Measurements from ENCODE around the gene WDR43. TPM values are rescaled to one million over a fixed set of nuclear protein-coding genes. Genes with fewer than 3 reads are reported as not detected.

Gene WDR43
- total and polyA plus RNA-seq, 8 donors = 9.7 to 73.2 (median 18.6) TPM

DNA sequence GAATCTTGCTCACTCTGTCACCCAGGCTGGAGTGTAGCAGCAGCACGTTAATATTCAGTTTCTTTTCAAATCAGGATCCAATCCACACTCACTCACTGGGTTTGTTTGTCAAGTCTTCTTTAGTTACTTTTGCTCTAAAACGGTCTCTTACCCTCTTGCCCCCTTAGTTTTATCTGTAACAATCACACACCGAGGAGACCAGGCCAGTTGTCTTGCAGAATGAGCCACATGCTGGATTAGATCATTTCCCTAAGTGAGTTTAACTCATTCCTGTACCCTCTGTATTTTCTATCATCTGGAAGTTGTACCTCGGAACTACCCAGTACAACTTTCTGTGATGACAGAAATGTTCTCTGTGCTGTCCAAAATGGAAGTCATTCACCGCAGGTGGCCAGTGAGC is 65.9 kb downstream of the WDR43 start:
- 37 to 54% (median 44%) methylated on average over 5 of the region's 5 CpGs for WGBS, 5 donors
- Histone ChIP-seq H3K27me3 (no peaks in the 10 kb centered on the region), H3K27ac (no peak overlapping the region), H3K9me3 (no peaks in the 10 kb centered on the region), H3K36me3 (no peaks in the 10 kb centered on the region), H3K4me3 (no peak overlapping the region), H3K4me1 (peaks cover 0 to 14% (median 7%) of the 10 kb centered on the region in 4 donors)
- intact Hi-C loops (cut with DNase I; ENCODE audit: low total_unique reads) = no loop called here
- TF ChIP-seq, protein P1, sequence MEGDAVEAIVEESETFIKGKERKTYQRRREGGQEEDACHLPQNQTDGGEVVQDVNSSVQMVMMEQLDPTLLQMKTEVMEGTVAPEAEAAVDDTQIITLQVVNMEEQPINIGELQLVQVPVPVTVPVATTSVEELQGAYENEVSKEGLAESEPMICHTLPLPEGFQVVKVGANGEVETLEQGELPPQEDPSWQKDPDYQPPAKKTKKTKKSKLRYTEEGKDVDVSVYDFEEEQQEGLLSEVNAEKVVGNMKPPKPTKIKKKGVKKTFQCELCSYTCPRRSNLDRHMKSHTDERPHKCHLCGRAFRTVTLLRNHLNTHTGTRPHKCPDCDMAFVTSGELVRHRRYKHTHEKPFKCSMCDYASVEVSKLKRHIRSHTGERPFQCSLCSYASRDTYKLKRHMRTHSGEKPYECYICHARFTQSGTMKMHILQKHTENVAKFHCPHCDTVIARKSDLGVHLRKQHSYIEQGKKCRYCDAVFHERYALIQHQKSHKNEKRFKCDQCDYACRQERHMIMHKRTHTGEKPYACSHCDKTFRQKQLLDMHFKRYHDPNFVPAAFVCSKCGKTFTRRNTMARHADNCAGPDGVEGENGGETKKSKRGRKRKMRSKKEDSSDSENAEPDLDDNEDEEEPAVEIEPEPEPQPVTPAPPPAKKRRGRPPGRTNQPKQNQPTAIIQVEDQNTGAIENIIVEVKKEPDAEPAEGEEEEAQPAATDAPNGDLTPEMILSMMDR (IDR thresholded peaks at IDR 0.05) = no peak
- TF ChIP-seq POLR2AphosphoS5 (IDR thresholded peaks at IDR 0.05) (no peak), EP300 (IDR thresholded peaks at IDR 0.05) (no peak), POLR2A (IDR thresholded peaks at IDR 0.05) (no peak)
- no peak for DNase-seq

DNA sequence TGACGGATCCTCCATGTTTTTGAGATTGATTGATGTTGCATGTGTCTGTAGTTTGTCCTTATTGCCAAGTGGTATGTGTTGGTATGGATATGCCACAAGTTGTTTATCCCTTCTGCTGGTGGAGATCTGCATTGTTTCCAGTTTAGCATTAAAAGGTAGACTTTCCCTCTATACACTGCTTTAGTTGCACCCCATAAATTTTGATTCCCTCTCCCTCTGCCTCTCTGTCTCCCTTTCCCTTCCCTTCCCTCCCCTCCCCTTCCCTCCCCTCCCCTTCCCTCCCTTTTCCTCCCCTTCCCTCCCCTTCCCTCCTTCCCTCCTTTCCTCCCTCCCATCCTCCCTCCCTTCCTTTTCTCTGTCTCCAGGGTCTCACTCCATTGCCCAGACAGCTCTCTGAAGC is 68.0 kb downstream of the WDR43 start:
- TF ChIP-seq, protein P1 (IDR thresholded peaks at IDR 0.05) = no peak
- no peak for TF ChIP-seq POLR2A (IDR thresholded peaks at IDR 0.05)
- no peak for TF ChIP-seq EP300 (IDR thresholded peaks at IDR 0.05)
- TF ChIP-seq POLR2AphosphoS5 (IDR thresholded peaks at IDR 0.05) = no peak
- intact Hi-C loops (cut with DNase I; ENCODE audit: low total_unique reads) = no loop called here
- 83 to 92% (median 88%) methylated on average over 1 of the region's 1 CpG for WGBS, 5 donors
- DNase-seq = no peak
- Histone ChIP-seq H3K27ac (no peak overlapping the region), H3K36me3 (no peaks in the 10 kb centered on the region), H3K4me1 (peaks cover 0 to 7% (median 3%) of the 10 kb centered on the region in 4 donors), H3K4me3 (no peak overlapping the region), H3K9me3 (no peaks in the 10 kb centered on the region), H3K27me3 (no peaks in the 10 kb centered on the region)

DNA sequence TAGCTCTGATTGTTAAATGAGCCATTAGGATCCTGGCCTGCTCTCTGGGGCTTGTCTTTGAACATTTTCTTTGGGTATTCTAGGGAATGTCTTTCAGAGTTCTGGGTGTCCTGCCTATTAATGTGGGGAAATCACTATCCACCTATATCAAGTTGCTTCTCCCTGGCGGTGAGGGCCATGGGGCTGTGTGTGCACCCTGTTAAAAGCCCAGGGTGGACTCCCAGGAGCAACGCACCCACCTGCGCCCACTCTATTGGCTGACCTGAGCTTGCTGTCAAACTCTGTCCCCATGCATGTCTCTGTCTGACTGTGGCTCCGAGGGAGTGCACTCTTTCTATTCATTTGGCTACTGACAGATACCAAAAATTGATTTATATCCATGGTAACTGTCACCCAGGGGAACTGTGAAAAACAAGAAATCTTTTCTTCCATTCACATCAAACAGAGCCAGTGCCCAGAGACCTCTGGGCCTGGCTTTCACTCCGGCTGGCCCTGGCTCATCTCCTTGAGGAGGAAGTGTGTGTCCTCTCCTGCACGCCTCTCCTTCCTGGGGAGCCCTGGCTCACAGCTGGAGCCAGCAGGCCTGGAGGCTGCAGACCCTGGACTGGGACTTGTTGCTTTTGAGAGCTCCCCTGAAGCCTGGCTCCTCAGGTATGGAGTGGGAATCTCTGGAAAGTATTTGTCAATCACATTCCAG is 76.1 kb downstream of the WDR43 start:
- Histone ChIP-seq H3K27me3 (no peaks in the 10 kb centered on the region), H3K9me3 (no peaks in the 10 kb centered on the region), H3K27ac (no peak overlapping the region), H3K4me1 (no peaks in the 10 kb centered on the region), H3K4me3 (no peak overlapping the region), H3K36me3 (no peaks in the 10 kb centered on the region)
- no peak for DNase-seq
- no peak for TF ChIP-seq EP300 (IDR thresholded peaks at IDR 0.05)
- TF ChIP-seq, protein P1 (IDR thresholded peaks at IDR 0.05) = no peak
- no peak for TF ChIP-seq POLR2A (IDR thresholded peaks at IDR 0.05)
- TF ChIP-seq POLR2AphosphoS5 (IDR thresholded peaks at IDR 0.05) = no peak
- WGBS, 5 donors = 71 to 83% (median 78%) methylated on average over 6 of the region's 6 CpGs
- intact Hi-C loops (cut with DNase I; ENCODE audit: low total_unique reads) = no loop called here

DNA sequence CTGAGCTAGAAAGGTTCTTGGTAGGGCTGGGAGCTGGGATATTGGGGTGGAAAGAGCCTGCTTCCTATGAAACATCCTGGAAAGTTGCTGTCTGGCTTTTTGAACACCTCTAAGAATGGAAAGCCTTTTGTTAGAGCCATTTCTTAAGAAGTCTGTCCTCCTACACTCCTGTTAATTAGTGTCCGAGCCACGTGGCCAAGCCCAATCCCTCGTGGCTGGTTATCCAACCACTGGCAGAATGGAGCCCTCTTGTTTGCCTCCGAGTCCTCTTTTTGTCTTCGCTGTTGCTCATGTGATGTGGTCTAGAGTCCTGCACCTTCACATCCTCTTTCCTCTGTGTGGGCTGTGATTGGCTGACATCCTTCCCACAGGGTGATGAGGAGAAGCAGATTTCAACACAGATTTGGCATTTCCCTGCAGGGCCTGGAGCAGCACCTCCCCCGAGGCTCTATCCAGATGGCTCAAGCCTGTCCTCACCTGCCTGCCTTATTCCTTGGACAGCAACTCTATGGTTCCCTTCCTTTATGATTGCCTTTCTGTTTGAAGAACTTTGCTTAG is 78.4 kb downstream of the WDR43 start:
- intact Hi-C loops (cut with DNase I; ENCODE audit: low total_unique reads) = no loop called here
- no peak overlapping the region for H3K27ac ChIP-seq
- 69 to 85% (median 78%) methylated on average over 6 of the region's 6 CpGs for WGBS, 5 donors
- H3K4me3 ChIP-seq = no peak overlapping the region
- H3K36me3 ChIP-seq = no peaks in the 10 kb centered on the region
- no peaks in the 10 kb centered on the region for H3K27me3 ChIP-seq
- DNase-seq = no peak
- no peaks in the 10 kb centered on the region for H3K4me1 ChIP-seq
- TF ChIP-seq, protein P1 (IDR thresholded peaks at IDR 0.05) = no peak
- TF ChIP-seq POLR2A (IDR thresholded peaks at IDR 0.05) (no peak), EP300 (IDR thresholded peaks at IDR 0.05) (no peak), POLR2AphosphoS5 (IDR thresholded peaks at IDR 0.05) (no peak)
- H3K9me3 ChIP-seq = no peaks in the 10 kb centered on the region

Measured in stomach (tissue), 9 donors.